NCI-H2107 (cell line): ENCODE results near the gene RRP12.

ENCODE experiments used
- DNase-seq: peaks from one replicate; lab custom pipeline; 2025; lab: John Stamatoyannopoulos, UW

Gene RRP12

DNA sequence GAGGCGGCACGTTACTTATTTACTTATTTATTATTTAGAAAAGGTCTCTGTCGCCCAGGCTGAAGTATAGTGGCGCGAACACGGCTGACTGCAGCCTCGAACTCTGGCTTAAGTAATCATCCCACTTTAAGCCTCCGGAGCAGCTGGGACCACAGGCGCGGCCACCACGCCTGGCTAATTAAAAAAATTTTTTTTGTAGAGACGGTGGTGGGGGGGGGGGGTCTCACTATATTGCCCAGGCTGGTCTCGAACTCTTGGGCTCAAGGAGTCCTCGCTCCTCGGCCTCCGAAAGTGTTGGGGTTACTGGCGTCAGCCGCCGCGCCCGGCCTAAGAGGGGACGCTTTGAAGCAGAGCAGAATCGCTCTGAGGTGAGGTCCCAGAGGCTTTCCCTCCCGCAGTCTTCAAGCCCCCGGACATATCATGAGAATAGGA, 65.9 kb downstream of the RRP12 start:
- no peak for DNase-seq

DNA sequence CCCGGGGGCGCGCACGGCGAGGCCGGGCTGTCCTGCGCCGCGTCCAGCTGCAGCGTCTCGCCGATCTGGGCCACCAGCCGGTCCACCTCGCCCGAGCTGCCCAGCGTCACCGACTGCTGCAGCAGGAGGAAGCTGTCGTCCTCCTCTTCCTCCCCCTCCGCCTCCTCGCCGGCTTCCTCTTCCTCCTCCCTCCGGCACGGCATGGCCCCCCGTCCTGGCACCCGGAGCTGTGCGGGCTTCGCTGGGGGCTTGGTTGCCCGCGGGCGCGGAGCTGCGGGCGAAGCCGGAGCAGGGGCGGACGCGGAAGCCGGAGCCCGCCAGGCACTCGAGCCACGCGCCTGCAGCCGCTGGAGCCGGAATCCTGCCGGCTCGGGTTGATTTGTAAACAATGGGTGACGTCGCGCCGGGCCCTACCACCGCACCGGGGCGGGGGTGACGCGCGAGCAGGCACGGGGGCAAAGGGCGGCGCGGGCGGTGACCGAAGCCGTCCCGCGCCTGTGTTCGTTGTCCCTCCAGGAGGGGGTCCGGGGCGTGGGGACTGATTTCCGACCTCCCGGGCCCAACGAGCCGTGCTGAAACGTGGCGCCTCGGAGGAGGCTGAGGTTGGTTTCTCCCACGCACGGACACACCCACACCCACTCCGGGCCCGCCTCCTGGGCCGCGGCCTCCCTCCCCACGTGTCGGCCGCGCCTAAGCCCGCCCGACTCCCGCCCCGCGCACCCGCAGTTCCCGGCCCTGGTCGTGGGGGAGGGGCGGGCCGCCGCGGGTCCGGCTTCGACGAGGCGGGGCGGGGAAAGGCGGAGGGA, 66.6 kb downstream of the RRP12 start, which contains the start of gene FRAT2:
TSS of gene FRAT2 (minus strand) at position 360 of the 806 bp plus-strand sequence. CDS start at position 203, 157 bp downstream.
- DNase-seq: peak; percentile 11

GRCh38 chr10:97333601-97334369, 67.4 kb downstream of the RRP12 start:
- no peak for DNase-seq

- DNase-seq: no peak
These were observed 67.9 kb downstream of the RRP12 start for GRCh38 chr10:97333351-97333600.

- DNase-seq: peak; percentile 1
These were observed 68.4 kb downstream of the RRP12 start for GRCh38 chr10:97332591-97333350.

- no peak for DNase-seq
These were observed 69.9 kb downstream of the RRP12 start for GRCh38 chr10:97331153-97331703.

DNA sequence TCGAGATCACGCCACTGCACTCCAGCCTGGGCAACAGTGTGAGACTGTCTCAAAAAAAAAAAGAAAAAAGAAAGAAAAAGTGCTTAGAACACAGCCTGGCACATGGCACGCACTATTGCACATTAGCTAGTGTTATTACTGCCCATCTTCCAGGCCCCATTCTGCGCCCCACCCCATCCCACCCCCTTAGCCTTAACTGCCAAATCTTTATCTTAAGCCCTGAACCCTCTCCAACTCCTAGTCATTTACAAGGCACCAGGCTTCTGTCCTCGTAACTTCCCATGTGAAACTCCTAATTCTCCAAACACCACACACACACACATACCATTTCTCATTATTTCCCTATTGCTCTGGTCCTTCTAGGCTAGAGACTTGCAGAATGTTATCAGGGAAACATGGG, 71.4 kb downstream of the RRP12 start:
- DNase-seq: no peak

DNA sequence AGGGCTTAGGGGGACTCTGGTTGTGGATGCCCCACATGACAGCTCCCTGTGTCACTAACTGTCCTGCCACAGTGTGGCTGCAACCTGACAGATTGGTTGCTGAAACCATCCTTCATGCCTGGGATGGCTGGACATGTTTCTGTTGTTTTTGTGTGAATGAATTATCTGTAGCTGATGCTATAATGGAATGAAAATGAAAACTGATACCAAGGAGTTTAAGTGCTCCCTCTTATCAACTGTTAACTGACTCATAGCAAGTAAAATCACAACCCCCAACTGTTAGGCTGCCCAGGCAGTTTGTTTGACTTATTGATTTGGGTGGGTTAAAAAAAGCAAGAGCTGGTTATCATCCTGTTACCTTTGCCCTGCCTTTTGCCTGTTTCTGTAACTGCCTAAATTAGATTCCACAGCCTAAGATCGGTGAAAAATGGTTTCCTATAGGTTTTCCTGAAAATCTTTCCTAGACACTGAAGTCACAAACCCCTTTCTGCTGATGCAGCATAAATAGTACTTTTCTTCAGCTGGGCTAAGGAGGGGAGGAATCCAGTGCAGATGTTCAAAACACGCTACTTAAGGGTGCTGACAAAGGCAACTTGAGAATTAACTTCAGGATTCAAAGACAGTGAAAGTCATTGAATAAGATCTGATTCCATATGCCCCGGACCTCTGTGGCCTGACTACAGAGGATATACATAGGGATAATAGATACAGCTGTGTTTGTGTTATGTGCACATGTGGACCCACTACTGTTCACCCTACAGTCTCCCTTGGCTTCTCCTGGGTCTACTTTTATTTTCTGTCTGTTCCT, 72.3 kb downstream of the RRP12 start:
- no peak for DNase-seq

DNA sequence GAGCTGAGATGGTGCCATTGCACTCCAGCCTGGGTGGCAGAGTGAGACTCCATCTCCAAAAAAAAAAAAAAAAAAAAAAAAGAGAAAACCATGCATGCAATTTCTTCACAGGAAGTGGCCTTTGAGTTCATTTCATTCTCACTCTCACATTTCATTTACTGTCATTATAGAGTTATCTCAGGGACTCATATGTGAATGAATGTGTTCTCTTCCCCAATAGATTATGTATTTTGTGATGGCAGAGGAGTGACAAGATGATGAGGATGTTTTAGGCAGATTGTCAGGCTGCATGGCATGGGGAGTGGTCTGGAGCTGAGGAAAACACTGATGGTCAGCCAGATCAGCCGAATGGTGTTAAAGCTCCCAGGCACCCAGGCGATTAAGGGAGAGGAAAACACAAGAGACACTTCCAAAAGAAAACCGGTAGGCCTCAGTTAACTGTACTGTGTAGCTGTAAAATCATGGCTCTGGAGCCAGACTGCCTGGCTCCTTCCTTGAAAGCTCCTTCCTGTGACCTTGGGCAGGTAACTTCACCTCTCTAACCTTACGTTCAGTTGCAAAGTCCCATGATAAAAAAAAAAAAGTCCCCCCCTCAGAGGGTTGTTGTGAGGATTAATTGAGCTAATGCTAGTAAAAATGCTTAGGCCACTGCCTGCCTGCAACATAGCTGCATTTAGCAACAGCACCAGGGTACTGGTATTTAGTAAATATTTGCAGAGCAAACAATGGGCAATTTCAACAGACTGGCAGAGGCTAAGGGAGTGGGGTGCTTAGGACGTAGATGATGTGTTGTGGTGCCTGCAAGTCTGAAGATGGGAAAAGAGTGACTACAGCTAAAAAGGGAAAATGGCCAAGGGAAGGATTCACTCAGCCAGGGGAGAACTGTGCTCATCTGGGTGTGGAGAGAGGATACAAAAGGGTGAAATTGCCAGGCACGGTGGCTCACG, 73.5 kb downstream of the RRP12 start:
- DNase-seq: no peak

- no peak for DNase-seq
These were observed 75.4 kb downstream of the RRP12 start for GRCh38 chr10:97325754-97326153.

DNA sequence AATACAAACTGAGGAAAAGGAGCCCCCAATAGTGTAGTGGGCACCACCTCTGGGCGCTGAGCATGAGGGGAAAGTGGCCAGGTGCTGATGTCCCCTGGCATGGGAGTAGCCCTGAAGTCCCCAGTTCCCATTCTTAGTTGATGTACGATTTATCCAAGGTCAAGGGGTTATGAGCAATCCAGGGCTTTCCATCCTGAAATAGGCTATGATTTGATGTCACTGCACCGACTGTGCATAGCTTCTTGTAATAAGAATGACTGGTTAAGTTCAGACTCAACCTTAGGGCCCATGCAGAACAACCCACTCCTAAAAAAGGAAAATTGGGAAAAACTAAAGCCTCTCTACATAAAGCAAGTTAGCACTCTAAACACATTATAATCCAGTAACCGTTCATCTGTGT, 77.6 kb downstream of the RRP12 start:
- no peak for DNase-seq

DNA sequence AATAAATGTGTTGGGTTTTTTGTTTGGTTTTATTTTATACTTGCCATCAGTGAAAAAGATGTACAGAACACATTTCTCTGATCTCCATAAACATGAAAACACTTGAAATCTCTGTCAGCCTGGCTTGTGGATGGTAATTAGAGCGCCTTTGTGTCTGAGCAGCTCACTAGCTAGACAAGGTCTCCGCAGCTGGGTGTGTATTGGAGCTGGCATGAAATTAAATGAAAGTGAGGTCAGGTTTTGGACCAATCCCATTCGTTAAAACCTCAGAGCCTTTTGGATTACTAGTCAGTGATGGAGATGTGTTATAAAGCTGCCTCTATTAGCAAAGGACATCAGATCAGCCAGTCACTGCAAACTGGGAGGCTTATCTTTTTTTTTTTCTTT, 79.3 kb downstream of the RRP12 start:
- DNase-seq: peak; percentile 47

GRCh38 chr10:97321032-97321803, 79.9 kb downstream of the RRP12 start:
- DNase-seq: no peak

GRCh38 chr10:97320480-97321031, 80.6 kb downstream of the RRP12 start:
- DNase-seq: no peak

- DNase-seq: peak; percentile 0
These were observed 81.3 kb downstream of the RRP12 start for GRCh38 chr10:97319671-97320479.

DNA sequence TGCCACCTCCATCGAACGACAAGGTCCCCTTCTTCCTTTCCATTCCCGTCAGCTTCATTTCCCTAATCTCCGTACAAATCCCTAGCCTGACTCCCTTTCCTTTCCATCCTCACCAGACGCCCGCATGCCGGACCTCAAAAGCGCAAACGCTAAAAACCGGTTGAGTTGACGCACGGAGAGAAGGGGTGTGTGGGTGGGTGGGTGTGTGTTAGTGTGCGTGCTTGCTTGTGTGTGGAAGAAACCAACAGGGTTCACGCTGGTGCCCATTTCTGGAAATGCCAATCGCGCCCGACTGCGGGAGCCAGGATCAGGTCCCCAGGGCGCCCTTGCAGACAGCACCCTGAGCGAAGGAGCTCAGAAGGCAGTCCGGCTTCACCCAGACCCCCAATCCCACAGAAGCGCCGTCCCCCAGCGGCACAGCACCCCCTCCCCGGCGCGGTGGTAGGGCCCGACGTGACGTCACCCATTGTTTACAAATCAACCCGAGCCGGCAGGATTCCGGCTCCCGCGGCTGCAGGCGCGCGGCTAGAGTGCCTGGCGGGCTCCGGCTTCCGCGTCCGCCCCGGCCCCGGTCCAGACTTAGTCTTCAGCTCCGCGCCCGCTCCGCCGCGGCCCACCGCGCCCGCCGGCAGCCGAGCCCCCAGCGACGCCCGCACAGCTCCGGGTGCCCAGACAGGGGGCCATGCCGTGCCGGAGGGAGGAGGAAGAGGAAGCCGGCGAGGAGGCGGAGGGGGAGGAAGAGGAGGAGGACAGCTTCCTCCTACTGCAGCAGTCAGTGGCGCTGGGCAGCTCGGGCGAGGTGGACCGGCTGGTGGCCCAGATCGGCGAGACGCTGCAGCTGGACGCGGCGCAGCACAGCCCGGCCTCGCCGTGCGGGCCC, 82.1 kb downstream of the RRP12 start, which contains the start of gene FRAT1:
TSS of gene FRAT1 (plus strand) at position 500 of the 880 bp plus-strand sequence. CDS start at position 683, 183 bp downstream.
- DNase-seq: peak; percentile 49

- no peak for DNase-seq
These were observed 86.5 kb downstream of the RRP12 start for GRCh38 chr10:97314671-97315070.
